ENCODE results near the gene CLDN34.

DNA sequence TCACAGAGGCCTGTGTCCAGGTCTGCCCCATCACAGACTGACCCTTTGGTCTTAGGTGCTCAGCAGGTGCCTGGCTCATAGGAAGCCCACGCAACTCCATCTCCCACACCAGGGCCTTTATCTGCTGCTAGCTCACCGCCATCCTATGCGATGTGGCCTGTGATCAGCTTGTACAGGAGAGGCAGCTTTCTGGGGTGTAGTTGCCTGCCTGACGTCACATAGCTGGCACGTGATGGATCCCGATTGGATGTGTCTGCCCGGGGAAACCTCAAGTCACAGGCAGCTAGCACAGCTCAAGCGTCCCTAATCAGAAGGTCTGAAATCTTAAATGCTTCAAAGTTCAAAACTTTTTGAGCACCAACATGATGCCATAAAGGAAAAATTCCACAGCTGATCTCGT lies 41.2 kb upstream of the CLDN34 start:
- TF ChIP-seq POLR2A (IDR thresholded peaks at IDR 0.05) (no peak), EP300 (IDR thresholded peaks at IDR 0.05) (no peak), POLR2AphosphoS5 (IDR thresholded peaks at IDR 0.05) (no peak)
- TF ChIP-seq, protein P1, sequence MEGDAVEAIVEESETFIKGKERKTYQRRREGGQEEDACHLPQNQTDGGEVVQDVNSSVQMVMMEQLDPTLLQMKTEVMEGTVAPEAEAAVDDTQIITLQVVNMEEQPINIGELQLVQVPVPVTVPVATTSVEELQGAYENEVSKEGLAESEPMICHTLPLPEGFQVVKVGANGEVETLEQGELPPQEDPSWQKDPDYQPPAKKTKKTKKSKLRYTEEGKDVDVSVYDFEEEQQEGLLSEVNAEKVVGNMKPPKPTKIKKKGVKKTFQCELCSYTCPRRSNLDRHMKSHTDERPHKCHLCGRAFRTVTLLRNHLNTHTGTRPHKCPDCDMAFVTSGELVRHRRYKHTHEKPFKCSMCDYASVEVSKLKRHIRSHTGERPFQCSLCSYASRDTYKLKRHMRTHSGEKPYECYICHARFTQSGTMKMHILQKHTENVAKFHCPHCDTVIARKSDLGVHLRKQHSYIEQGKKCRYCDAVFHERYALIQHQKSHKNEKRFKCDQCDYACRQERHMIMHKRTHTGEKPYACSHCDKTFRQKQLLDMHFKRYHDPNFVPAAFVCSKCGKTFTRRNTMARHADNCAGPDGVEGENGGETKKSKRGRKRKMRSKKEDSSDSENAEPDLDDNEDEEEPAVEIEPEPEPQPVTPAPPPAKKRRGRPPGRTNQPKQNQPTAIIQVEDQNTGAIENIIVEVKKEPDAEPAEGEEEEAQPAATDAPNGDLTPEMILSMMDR (IDR thresholded peaks at IDR 0.05), result no peak

All from stomach (tissue), 4 donors.